Large intestine (tissue), 3 donors: ENCODE data around the gene ZBTB46. TPM values are rescaled to one million over a fixed set of nuclear protein-coding genes. Genes with fewer than 3 reads are reported as not detected.
A peak's percentile ranks its signal among the peaks of the same experiment; 100 is the strongest.

Experiments used
- DNase-seq, 2 donors: peaks; one replicate each; pipeline versions ENCODE4 v3.0.0 to v3.0.0-alpha.2; 2013
- H3K27ac ChIP-seq: one replicate; pipeline ENCODE4 v1.5.1; 2013; ENCODE audit warnings: low read length
- H3K27me3 ChIP-seq: 2 replicates; pipeline ENCODE4 v1.6.1; 2013; ENCODE audit warnings: low read length; ENCODE audit not compliant: control insufficient read depth, insufficient read depth
- H3K36me3 ChIP-seq: 2 replicates; pipeline ENCODE4 v1.6.1; 2013; ENCODE audit warnings: low read length; ENCODE audit not compliant: control insufficient read depth, insufficient read depth
- H3K4me1 ChIP-seq: one replicate; pipeline ENCODE4 v1.6.1; 2013; ENCODE audit warnings: low read length; ENCODE audit not compliant: control insufficient read depth, insufficient read depth
- H3K4me3 ChIP-seq: one replicate; pipeline ENCODE4 v1.5.1; 2013; ENCODE audit warnings: low read length
- H3K9me3 ChIP-seq: one replicate; pipeline ENCODE4 v1.6.1; 2013; ENCODE audit warnings: mild to moderate bottlenecking, low read depth, low read length, moderate library complexity; ENCODE audit not compliant: control insufficient read depth
- WGBS: methylation state at CpG from one replicate; pipeline ENCODE4 v1.1.5; 2013; ENCODE audit warnings: low lambda C conversion rate; ENCODE audit not compliant: insufficient coverage; 5-methylcytosine and 5-hydroxymethylcytosine counted together
- polyA plus RNA-seq: library from polyadenylated mRNA; unstranded; fragments of 120-200 nt; gene quantifications from one replicate; pipeline ENCODE4 v1.2.1, GENCODE V29; 2013

ZBTB46 gene
- polyA plus RNA-seq, 1 donor = 4.1 TPM

DNA sequence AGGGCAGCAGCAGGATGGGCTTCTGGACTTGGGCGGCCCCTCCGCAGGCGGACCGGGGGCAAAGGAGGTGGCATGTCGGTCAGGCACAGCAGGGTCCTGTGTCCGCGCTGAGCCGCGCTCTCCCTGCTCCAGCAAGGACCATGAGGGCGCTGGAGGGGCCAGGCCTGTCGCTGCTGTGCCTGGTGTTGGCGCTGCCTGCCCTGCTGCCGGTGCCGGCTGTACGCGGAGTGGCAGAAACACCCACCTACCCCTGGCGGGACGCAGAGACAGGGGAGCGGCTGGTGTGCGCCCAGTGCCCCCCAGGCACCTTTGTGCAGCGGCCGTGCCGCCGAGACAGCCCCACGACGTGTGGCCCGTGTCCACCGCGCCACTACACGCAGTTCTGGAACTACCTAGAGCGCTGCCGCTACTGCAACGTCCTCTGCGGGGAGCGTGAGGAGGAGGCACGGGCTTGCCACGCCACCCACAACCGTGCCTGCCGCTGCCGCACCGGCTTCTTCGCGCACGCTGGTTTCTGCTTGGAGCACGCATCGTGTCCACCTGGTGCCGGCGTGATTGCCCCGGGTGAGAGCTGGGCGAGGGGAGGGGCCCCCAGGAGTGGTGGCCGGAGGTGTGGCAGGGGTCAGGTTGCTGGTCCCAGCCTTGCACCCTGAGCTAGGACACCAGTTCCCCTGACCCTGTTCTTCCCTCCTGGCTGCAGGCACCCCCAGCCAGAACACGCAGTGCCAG lies 134.3 kb downstream of the ZBTB46 start, which contains the start of gene TNFRSF6B:
TNFRSF6B (plus strand) TSS at position 25 of the 729 bp plus-strand sequence; CDS start at position 141, 116 bp downstream.
- Histone ChIP-seq H3K27me3 (no peaks in the 10 kb centered on the region), H3K4me1 (peaks cover 11% of the 10 kb centered on the region), H3K4me3 (peak within 1 kb of the TSS; percentile 18), H3K9me3 (no peaks in the 10 kb centered on the region), H3K27ac (no peak within 1 kb of the TSS), H3K36me3 (peaks cover 25% of the 10 kb centered on the region)
- no peak for DNase-seq
- no CpG with 5 or more reads among the region's 52 CpGs for WGBS

- no CpG with 5 or more reads among the region's 6 CpGs for WGBS
- Histone ChIP-seq H3K4me1 (peaks cover 11% of the 10 kb centered on the region), H3K27ac (no peak overlapping the region), H3K27me3 (no peaks in the 10 kb centered on the region), H3K36me3 (peaks cover 25% of the 10 kb centered on the region), H3K9me3 (no peaks in the 10 kb centered on the region), H3K4me3 (peak overlapping the region; percentile 18)
- peak; percentile 76 to 85 for DNase-seq
Observed at GRCh38 chr20:63696306-63696627, 134.8 kb downstream of the ZBTB46 start.

- Histone ChIP-seq H3K4me1 (peaks cover 11% of the 10 kb centered on the region), H3K9me3 (no peaks in the 10 kb centered on the region), H3K36me3 (peaks cover 25% of the 10 kb centered on the region), H3K4me3 (no peak overlapping the region), H3K27ac (no peak overlapping the region), H3K27me3 (no peaks in the 10 kb centered on the region)
- no CpG with 5 or more reads among the region's 25 CpGs for WGBS
- DNase-seq = no peak
Observed at GRCh38 chr20:63695424-63696305, 135.4 kb downstream of the ZBTB46 start.

DNA sequence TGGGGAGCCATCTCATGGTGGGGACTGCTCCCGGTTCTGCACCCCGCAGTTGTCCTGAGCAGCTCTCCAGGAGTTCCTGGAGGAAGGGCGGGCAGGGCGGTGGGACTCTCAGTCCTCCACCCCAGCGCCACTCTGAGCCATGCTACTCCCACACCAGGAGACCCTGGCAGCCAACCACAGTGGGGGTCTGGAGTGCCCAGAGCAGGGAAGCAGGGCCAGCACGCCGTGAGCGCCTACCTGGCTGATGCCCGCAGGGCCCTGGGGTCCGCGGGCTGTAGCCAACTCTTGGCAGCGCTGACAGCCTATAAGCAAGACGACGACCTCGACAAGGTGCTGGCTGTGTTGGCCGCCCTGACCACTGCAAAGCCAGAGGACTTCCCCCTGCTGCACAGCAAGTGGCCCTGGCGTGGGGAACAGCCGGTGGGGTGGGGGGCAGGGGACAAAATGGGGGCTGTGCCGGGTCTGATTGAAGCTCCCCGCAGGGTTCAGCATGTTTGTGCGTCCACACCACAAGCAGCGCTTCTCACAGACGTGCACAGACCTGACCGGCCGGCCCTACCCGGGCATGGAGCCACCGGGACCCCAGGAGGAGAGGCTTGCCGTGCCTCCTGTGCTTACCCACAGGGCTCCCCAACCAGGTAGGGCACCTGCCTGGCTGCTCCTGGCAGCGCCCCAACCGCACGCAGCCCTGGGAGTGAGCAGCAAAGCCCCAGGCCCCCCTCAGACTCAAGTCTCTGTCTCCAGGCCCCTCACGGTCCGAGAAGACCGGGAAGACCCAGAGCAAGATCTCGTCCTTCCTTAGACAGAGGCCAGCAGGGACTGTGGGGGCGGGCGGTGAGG lies 136.3 kb downstream of the ZBTB46 start:
- no peak for DNase-seq
- Histone ChIP-seq H3K4me1 (peaks cover 11% of the 10 kb centered on the region), H3K27me3 (no peaks in the 10 kb centered on the region), H3K36me3 (peaks cover 27% of the 10 kb centered on the region), H3K9me3 (no peaks in the 10 kb centered on the region), H3K27ac (no peak overlapping the region), H3K4me3 (no peak overlapping the region)
- no CpG with 5 or more reads among the region's 37 CpGs for WGBS

DNA sequence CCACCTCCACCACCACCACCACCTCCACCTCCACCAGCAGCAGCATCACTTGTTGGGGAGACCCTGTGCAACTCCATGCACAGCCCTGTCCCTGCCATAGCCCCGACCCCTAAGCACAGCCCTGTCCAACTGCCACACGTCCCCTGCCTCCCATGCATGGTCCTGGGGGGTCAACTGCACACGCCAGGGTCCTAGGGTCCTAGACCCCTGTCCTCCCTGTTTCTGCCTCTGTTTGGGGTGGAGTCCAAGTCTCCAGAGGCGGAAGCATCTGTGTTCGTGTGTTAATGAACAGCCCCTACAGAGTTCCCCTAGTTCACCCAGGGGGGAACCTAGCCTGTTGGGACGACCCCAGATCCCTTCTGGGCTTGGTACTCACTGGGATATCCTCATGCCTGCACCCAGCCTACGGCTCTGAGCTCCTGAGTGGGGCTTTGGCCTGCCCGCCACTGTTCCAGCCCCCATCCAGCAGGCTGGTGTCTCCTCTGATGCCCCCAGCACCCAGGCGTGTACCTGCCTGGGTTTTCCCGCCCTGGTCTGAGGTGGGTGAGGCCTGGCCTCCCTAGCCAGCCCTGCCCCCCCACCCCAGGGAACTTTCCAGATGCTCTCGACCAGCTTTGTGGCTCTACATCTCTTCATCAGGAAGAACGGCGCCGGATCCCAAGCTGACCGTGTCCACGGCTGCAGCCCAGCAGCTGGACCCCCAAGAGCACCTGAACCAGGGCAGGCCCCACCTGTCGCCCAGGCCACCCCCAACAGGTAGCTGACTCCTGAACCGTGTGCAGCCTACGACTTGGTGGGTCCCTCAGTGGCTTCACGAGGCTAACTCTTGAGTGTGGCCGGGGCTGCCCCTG lies 137.1 kb downstream of the ZBTB46 start:
- no peak for DNase-seq
- Histone ChIP-seq H3K36me3 (peaks cover 25% of the 10 kb centered on the region), H3K4me1 (peaks cover 11% of the 10 kb centered on the region), H3K9me3 (no peaks in the 10 kb centered on the region), H3K4me3 (no peak overlapping the region), H3K27ac (no peak overlapping the region), H3K27me3 (no peaks in the 10 kb centered on the region)
- no CpG with 5 or more reads among the region's 21 CpGs for WGBS

Other genes with a start within 250 kb of the ZBTB46 start
- 10.5 TPM for gene GMEB2, start 204.2 kb downstream of the ZBTB46 start, polyA plus RNA-seq
- gene STMN3, start 177.8 kb downstream of the ZBTB46 start, polyA plus RNA-seq = 23.1 TPM
- 12.2 TPM for gene RTEL1, start 173.0 kb downstream of the ZBTB46 start, polyA plus RNA-seq
- gene TNFRSF6B, start 134.6 kb downstream of the ZBTB46 start, polyA plus RNA-seq = 1.9 TPM
- gene ARFRP1, start 123.3 kb downstream of the ZBTB46 start, polyA plus RNA-seq = 22.2 TPM
- 20.1 TPM for gene ZGPAT, start 123.2 kb downstream of the ZBTB46 start, polyA plus RNA-seq
- 7.5 TPM for gene LIME1, start 94.6 kb downstream of the ZBTB46 start, polyA plus RNA-seq
- gene SLC2A4RG, start 91.5 kb downstream of the ZBTB46 start, polyA plus RNA-seq = 61.5 TPM
- gene ABHD16B, start 30.2 kb upstream of the ZBTB46 start, polyA plus RNA-seq = not detected
- gene TPD52L2, start 34.0 kb upstream of the ZBTB46 start, polyA plus RNA-seq = 63.6 TPM
- 21.9 TPM for gene DNAJC5, start 63.9 kb upstream of the ZBTB46 start, polyA plus RNA-seq
- 54.2 TPM for gene UCKL1, start 125.2 kb upstream of the ZBTB46 start, polyA plus RNA-seq
- gene ZNF512B, start 138.7 kb upstream of the ZBTB46 start, polyA plus RNA-seq = 8.1 TPM
- gene SAMD10, start 148.4 kb upstream of the ZBTB46 start, polyA plus RNA-seq = 5.0 TPM
- 59.7 TPM for gene PRPF6, start 149.9 kb upstream of the ZBTB46 start, polyA plus RNA-seq
- 1.2 TPM for gene C20orf204, start 204.9 kb upstream of the ZBTB46 start, polyA plus RNA-seq
- gene SOX18, start 218.4 kb upstream of the ZBTB46 start, polyA plus RNA-seq = 5.3 TPM
- 32.6 TPM for gene TCEA2, start 231.9 kb upstream of the ZBTB46 start, polyA plus RNA-seq
- 5.9 TPM for gene RGS19, start 248.3 kb upstream of the ZBTB46 start, polyA plus RNA-seq
- gene OPRL1, start 248.8 kb upstream of the ZBTB46 start, polyA plus RNA-seq = 0.81 TPM